Adrenal gland (tissue), 5 donors: ENCODE results near the gene GRID1.

Experiments
- CTCF ChIP-seq, 6 experiments: fragments of 450-650 bp in 4 of 6; fragments of 200-600 bp in 2 of 6; sonication (generic) in 1 of 6; IDR thresholded peaks; 1 replicate in 5 of 6; 2 replicates in 1 of 6; pipeline versions ENCODE4 v1.5.1 to v1.8.0; 2016 to 2021; ENCODE audit warnings: antibody characterized with exemption in 6 of 6, mild to moderate bottlenecking in 2 of 6, moderate library complexity in 1 of 6
- POLR2A ChIP-seq, 2 donors: fragments of 450-650 bp; IDR thresholded peaks; one replicate each; pipeline ENCODE4 v1.6.1; 2017; ENCODE audit warnings: antibody characterized with exemption in 2 of 2, mild to moderate bottlenecking in 2 of 2, moderate library complexity in 1 of 2
- donor health status: DM: no; HTN: no; CAD: no.

- TF ChIP-seq CTCF (IDR thresholded peaks at IDR 0.05) = peak in 2 of 6 experiments; percentile 9 to 11
- TF ChIP-seq POLR2A (IDR thresholded peaks at IDR 0.05) = no peak
Measured at GRCh38 chr10:86139066-86139657, 227.4 kb downstream of the GRID1 start.
